Measurements from ENCODE around the gene PSMD11.
"Not testable (repeated sequence)": the region's sequence is repeated elsewhere in the genome, so short reads cannot be mapped to it uniquely, and the experiment has no call there.

Gene PSMD11

DNA sequence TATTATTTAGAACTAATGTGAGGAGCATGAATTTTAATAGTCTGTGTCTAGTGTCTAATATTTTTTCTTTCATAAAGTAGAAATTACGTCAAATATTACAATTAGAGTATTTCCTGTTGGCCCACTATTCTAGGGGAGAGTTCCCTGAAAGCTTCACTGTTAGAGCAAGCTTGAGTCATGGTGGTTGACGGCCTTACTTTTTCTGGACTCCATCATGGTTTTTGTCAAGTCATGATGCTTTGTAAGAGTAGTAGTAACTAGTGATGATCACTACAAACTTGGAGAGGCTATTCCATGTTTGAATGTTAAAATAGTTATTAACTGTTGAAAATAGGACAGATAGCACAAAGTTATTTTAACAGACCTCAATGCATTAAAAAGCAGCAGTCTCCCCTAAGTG lies 1.7 kb downstream of the PSMD11 start:
- Histone ChIP-seq H3K27me3 (ENCODE audit: control insufficient read depth in 1 of 2, insufficient read depth in 2 of 2, low read length in 2 of 2) (no peaks in the 10 kb centered on the region), H3K4me3 (ENCODE audit: low read length in 2 of 2) (peak overlapping the region; percentile 93 to 98), H3K9me3 (ENCODE audit: control insufficient read depth in 2 of 2, low read length in 2 of 2) (no peaks in the 10 kb centered on the region), H3K9ac (ENCODE audit: low read length in 2 of 2) (peak overlapping the region in 1 of 2 donors; percentile 90), H3K36me3 (ENCODE audit: control insufficient read depth in 2 of 2, insufficient read depth in 2 of 2, low read length in 2 of 2) (peaks cover 13 to 16% of the 10 kb centered on the region in 2 donors), H3K27ac (ENCODE audit: low read length) (no peak overlapping the region), H3K4me1 (ENCODE audit: control insufficient read depth, insufficient read depth, low read length) (peaks cover 3% of the 10 kb centered on the region)

DNA sequence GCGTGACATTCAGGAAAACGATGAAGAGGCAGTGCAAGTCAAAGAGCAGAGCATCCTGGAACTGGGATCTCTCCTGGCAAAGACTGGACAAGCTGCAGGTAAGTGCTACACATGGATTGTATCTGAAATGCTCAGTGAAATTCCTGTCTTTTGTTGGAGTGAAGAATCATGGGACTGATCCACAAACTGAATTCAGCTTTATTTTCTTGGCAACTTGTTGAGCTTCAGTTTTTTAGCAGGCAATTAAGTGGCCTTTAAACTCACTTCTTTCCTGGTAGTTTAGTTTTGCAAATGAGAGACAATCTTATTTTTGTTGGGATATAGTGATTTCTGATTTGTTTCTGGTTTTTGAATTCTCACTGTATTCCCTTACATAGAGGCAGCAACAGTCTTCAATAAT lies 2.6 kb downstream of the PSMD11 start:
- Histone ChIP-seq H3K27me3 (ENCODE audit: control insufficient read depth in 1 of 2, insufficient read depth in 2 of 2, low read length in 2 of 2) (no peaks in the 10 kb centered on the region), H3K4me1 (ENCODE audit: control insufficient read depth, insufficient read depth, low read length) (peaks cover 3% of the 10 kb centered on the region), H3K9me3 (ENCODE audit: control insufficient read depth in 2 of 2, low read length in 2 of 2) (no peaks in the 10 kb centered on the region), H3K4me3 (ENCODE audit: low read length in 2 of 2) (no peak overlapping the region), H3K27ac (ENCODE audit: low read length) (no peak overlapping the region), H3K36me3 (ENCODE audit: control insufficient read depth in 2 of 2, insufficient read depth in 2 of 2, low read length in 2 of 2) (peaks cover 17 to 26% of the 10 kb centered on the region in 2 donors), H3K9ac (ENCODE audit: low read length in 2 of 2) (no peak overlapping the region)

DNA sequence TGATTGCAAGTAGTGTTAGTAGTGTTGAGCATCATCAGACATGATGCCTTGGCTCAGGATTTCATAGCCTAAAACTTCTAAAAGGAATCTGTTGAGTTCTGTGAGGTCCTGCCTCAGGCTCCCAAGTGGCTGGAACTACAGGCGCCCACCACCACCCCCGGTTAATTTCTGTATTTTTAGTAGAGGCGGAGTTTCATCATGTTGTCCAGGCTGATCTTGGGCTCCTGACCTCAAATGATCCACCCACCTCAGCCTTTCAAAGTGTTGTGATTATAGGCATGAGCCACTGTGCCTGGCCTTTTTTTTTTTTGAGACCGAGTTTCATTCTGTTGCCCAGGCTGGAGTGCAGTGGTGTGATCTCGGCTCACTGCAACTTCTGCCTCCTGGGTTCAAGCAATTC lies 5.7 kb downstream of the PSMD11 start:
- no peak overlapping the region for H3K9ac ChIP-seq (ENCODE audit: low read length in 2 of 2)
- H3K4me1 ChIP-seq (ENCODE audit: control insufficient read depth, insufficient read depth, low read length), result no peaks in the 10 kb centered on the region
- H3K27ac ChIP-seq (ENCODE audit: low read length), result no peak overlapping the region
- H3K9me3 ChIP-seq (ENCODE audit: control insufficient read depth in 2 of 2, low read length in 2 of 2), result no peaks in the 10 kb centered on the region
- no peaks in the 10 kb centered on the region for H3K27me3 ChIP-seq (ENCODE audit: control insufficient read depth in 1 of 2, insufficient read depth in 2 of 2, low read length in 2 of 2)
- no peak overlapping the region for H3K4me3 ChIP-seq (ENCODE audit: low read length in 2 of 2)
- H3K36me3 ChIP-seq (ENCODE audit: control insufficient read depth in 2 of 2, insufficient read depth in 2 of 2, low read length in 2 of 2), result peaks cover 23 to 45% of the 10 kb centered on the region in 2 donors

DNA sequence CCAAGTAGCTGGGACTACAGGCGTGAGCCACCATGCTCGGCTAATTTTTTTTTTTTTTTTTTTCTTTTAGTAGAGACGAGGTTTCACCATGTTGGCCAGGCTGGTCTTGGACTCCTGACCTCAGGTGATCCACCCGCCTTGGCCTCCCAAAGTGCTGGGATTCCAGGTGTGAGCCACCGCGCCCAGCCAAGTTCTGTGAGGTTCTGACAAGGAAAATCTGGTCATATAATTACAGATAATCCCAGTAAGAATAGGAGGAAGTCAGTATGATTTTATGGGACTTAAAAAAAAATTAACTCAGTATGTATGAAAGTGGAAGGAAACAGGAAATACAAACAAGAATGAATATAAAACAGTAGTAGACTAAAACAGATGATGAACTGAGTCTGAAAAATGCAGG lies 6.1 kb downstream of the PSMD11 start:
- H3K4me3 ChIP-seq (ENCODE audit: low read length in 2 of 2); H3K9ac ChIP-seq (ENCODE audit: low read length in 2 of 2); H3K27me3 ChIP-seq (ENCODE audit: control insufficient read depth in 1 of 2, insufficient read depth in 2 of 2, low read length in 2 of 2); H3K4me1 ChIP-seq (ENCODE audit: control insufficient read depth, insufficient read depth, low read length); H3K27ac ChIP-seq (ENCODE audit: low read length); H3K9me3 ChIP-seq (ENCODE audit: control insufficient read depth in 2 of 2, low read length in 2 of 2): not testable (repeated sequence)
- peaks cover 27 to 49% of the 10 kb centered on the region in 2 donors for H3K36me3 ChIP-seq (ENCODE audit: control insufficient read depth in 2 of 2, insufficient read depth in 2 of 2, low read length in 2 of 2)

DNA sequence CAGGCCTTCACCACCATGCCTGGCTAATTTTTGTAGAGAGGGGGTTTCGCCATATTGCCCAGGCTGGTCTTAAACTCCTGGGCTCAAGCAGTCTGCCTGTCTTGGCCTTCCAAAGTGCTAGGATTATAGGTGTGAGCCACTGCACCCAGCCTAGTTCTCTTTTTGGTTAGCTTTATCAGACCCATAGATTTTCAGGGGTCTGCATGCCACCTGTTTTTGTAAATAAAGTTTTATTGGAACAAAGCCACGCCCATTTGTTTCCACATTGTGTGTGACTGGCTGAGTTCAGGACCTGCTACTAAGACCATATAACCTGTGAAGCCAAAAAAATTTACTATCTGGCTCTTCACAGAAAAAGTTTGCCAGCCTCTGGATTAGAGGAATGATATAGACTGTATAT lies 7.6 kb downstream of the PSMD11 start:
- Histone ChIP-seq H3K36me3 (ENCODE audit: control insufficient read depth in 2 of 2, insufficient read depth in 2 of 2, low read length in 2 of 2) (peaks cover 28 to 49% of the 10 kb centered on the region in 2 donors), H3K4me3 (ENCODE audit: low read length in 2 of 2) (no peak overlapping the region), H3K9ac (ENCODE audit: low read length in 2 of 2) (no peak overlapping the region), H3K27ac (ENCODE audit: low read length) (no peak overlapping the region), H3K4me1 (ENCODE audit: control insufficient read depth, insufficient read depth, low read length) (no peaks in the 10 kb centered on the region), H3K9me3 (ENCODE audit: control insufficient read depth in 2 of 2, low read length in 2 of 2) (no peaks in the 10 kb centered on the region), H3K27me3 (ENCODE audit: control insufficient read depth in 1 of 2, insufficient read depth in 2 of 2, low read length in 2 of 2) (no peaks in the 10 kb centered on the region)

DNA sequence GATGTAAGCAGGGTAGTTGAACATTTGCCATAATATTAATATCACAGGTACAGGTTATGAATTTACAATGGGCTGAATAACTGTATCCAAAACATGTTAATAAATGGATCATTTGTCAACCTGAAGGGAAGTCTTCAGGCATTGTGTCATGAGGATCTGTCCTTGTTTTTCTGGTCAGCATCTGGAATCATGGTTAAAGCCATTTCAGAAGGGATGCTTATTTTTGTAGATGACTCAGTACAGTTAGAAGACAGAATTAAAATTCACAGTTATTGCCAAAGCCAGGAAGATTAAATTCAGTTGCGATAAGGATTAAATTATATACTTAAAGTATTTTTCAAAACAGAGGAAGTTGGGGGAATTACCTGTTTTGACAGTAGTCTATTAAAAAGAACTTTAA lies 8.0 kb downstream of the PSMD11 start:
- H3K27ac ChIP-seq (ENCODE audit: low read length), result no peak overlapping the region
- no peaks in the 10 kb centered on the region for H3K9me3 ChIP-seq (ENCODE audit: control insufficient read depth in 2 of 2, low read length in 2 of 2)
- no peak overlapping the region for H3K4me3 ChIP-seq (ENCODE audit: low read length in 2 of 2)
- peaks cover 26 to 47% of the 10 kb centered on the region in 2 donors for H3K36me3 ChIP-seq (ENCODE audit: control insufficient read depth in 2 of 2, insufficient read depth in 2 of 2, low read length in 2 of 2)
- no peak overlapping the region for H3K9ac ChIP-seq (ENCODE audit: low read length in 2 of 2)
- H3K4me1 ChIP-seq (ENCODE audit: control insufficient read depth, insufficient read depth, low read length), result no peaks in the 10 kb centered on the region
- H3K27me3 ChIP-seq (ENCODE audit: control insufficient read depth in 1 of 2, insufficient read depth in 2 of 2, low read length in 2 of 2), result no peaks in the 10 kb centered on the region

DNA sequence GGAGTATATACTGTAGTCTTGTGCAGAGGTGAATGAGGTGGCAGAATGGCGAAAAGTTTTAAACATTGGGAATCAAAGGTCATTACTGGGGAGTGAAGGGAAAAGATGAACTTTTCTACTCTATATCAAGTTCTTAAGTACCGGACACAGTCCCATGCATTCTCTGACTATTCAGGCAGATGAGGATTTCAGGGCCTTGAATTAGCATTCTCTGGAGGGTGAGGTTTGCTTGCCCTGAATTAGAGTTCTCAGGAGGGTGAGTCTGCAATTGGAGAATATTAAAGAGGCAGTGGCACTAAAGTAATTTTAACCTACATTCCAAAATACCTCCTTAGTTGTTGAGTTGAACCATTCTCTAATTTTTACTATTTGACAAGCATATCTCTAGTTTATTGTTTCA lies 9.1 kb downstream of the PSMD11 start:
- H3K36me3 ChIP-seq (ENCODE audit: control insufficient read depth in 2 of 2, insufficient read depth in 2 of 2, low read length in 2 of 2), result peaks cover 29 to 48% of the 10 kb centered on the region in 2 donors
- H3K9ac ChIP-seq (ENCODE audit: low read length in 2 of 2), result no peak overlapping the region
- H3K4me1 ChIP-seq (ENCODE audit: control insufficient read depth, insufficient read depth, low read length), result no peaks in the 10 kb centered on the region
- H3K27ac ChIP-seq (ENCODE audit: low read length), result no peak overlapping the region
- H3K4me3 ChIP-seq (ENCODE audit: low read length in 2 of 2), result no peak overlapping the region
- no peaks in the 10 kb centered on the region for H3K9me3 ChIP-seq (ENCODE audit: control insufficient read depth in 2 of 2, low read length in 2 of 2)
- no peaks in the 10 kb centered on the region for H3K27me3 ChIP-seq (ENCODE audit: control insufficient read depth in 1 of 2, insufficient read depth in 2 of 2, low read length in 2 of 2)

DNA sequence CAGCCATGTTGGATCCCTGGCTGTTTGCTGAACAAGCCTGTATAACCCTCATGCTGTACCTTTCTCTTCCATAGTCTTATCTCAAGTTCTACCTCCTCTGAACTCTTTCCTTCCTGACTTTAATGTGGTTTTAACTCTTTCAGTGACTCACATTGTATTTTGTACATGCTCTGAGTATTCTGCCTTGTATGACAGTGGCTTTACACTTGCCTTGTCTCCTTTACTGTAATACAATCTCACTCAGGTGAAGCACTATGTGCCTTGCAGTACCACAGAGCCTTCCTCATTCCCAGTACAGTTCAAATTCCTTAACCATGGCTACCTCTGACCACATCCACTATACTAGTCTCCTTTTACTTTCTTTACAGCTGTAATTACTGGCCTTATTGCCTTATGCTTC lies 14.1 kb downstream of the PSMD11 start:
- no peak overlapping the region for H3K4me3 ChIP-seq (ENCODE audit: low read length in 2 of 2)
- H3K36me3 ChIP-seq (ENCODE audit: control insufficient read depth in 2 of 2, insufficient read depth in 2 of 2, low read length in 2 of 2), result peaks cover 35 to 38% of the 10 kb centered on the region in 2 donors
- H3K27ac ChIP-seq (ENCODE audit: low read length), result no peak overlapping the region
- no peak overlapping the region for H3K9ac ChIP-seq (ENCODE audit: low read length in 2 of 2)
- H3K4me1 ChIP-seq (ENCODE audit: control insufficient read depth, insufficient read depth, low read length), result no peaks in the 10 kb centered on the region
- H3K27me3 ChIP-seq (ENCODE audit: control insufficient read depth in 1 of 2, insufficient read depth in 2 of 2, low read length in 2 of 2), result no peaks in the 10 kb centered on the region
- H3K9me3 ChIP-seq (ENCODE audit: control insufficient read depth in 2 of 2, low read length in 2 of 2), result no peaks in the 10 kb centered on the region

DNA sequence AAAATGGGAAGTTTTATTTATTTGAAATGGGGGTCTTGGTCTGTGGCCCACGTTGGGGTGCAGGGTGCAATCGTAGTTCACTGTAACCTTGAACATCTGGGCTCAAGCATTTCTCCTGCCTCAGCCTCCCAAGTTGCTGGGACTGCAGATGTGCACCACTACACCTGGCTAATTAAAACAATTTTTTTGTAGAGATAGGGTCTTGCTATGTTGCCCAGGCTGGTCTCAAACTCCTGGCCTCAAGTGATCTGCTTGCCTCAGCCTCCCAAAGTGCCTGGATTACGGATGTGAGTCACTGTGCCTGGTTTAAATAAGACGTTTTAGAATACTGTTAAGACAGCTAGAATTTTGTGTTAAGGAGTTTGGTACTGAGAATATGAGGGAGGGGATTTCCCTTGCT lies 15.7 kb downstream of the PSMD11 start:
- H3K9ac ChIP-seq (ENCODE audit: low read length in 2 of 2), result no peak overlapping the region
- H3K9me3 ChIP-seq (ENCODE audit: control insufficient read depth in 2 of 2, low read length in 2 of 2), result no peaks in the 10 kb centered on the region
- H3K36me3 ChIP-seq (ENCODE audit: control insufficient read depth in 2 of 2, insufficient read depth in 2 of 2, low read length in 2 of 2), result peaks cover 36 to 38% of the 10 kb centered on the region in 2 donors
- no peaks in the 10 kb centered on the region for H3K4me1 ChIP-seq (ENCODE audit: control insufficient read depth, insufficient read depth, low read length)
- no peak overlapping the region for H3K27ac ChIP-seq (ENCODE audit: low read length)
- no peak overlapping the region for H3K4me3 ChIP-seq (ENCODE audit: low read length in 2 of 2)
- no peaks in the 10 kb centered on the region for H3K27me3 ChIP-seq (ENCODE audit: control insufficient read depth in 1 of 2, insufficient read depth in 2 of 2, low read length in 2 of 2)

DNA sequence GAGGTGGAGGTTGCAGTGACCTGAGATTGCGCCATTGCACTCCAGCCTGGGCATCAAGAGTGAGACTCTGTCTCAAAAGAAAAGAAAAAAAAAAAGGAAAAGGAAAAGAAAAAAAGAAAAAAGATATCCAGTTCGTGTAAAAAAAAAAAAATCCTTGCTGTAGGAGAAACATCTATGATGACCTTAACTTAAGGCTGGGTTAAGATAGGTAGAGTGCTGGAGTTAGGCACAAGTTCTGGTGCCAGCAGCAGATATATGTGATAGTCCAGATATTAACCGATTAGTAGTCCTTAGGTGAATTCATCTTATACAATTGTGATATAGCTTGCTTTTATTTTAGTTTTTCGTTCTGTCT lies 17.2 kb downstream of the PSMD11 start:
- no peak overlapping the region for H3K4me3 ChIP-seq (ENCODE audit: low read length in 2 of 2)
- no peaks in the 10 kb centered on the region for H3K27me3 ChIP-seq (ENCODE audit: control insufficient read depth in 1 of 2, insufficient read depth in 2 of 2, low read length in 2 of 2)
- H3K36me3 ChIP-seq (ENCODE audit: control insufficient read depth in 2 of 2, insufficient read depth in 2 of 2, low read length in 2 of 2), result peaks cover 34% of the 10 kb centered on the region in 2 donors
- H3K9ac ChIP-seq (ENCODE audit: low read length in 2 of 2), result no peak overlapping the region
- H3K27ac ChIP-seq (ENCODE audit: low read length), result no peak overlapping the region
- no peaks in the 10 kb centered on the region for H3K9me3 ChIP-seq (ENCODE audit: control insufficient read depth in 2 of 2, low read length in 2 of 2)
- H3K4me1 ChIP-seq (ENCODE audit: control insufficient read depth, insufficient read depth, low read length), result no peaks in the 10 kb centered on the region

DNA sequence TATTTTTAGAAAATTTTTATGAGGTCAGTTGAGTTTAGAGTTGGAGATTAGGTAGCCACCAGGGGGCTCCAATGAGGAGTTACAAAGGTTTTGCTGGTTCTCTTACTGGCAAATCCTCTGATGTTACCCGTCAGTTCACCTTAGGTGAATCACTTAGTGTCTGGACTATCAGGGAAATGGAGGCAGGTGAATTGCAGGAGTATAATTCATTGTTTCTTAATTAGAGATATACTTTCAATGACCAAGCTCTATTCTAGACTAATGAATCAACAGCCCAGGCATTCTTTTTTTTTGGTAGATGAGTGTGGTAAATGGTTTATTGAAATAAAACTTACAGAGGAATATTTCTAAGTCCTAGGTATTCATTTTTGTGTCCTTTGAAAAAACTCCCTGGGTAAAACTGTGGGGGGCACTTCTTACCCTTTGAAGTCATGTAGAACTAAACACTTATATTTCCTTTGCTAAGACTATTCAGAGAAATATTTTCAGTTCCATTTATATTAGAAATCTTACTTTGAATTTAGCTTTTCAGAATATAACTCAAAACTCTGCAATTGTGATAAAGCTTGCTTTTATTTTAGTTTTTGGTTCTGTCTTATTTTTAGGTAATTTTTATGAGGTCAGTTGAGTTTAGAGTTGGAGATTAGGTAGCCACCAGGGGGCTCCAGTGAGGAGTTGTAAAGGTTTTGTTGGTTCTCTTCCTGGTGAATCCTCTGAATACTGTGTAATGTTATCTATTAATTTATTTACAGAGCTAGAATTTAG lies 17.7 kb downstream of the PSMD11 start:
- H3K9me3 ChIP-seq (ENCODE audit: control insufficient read depth in 2 of 2, low read length in 2 of 2), result no peaks in the 10 kb centered on the region
- peaks cover 34% of the 10 kb centered on the region in 2 donors for H3K36me3 ChIP-seq (ENCODE audit: control insufficient read depth in 2 of 2, insufficient read depth in 2 of 2, low read length in 2 of 2)
- no peak overlapping the region for H3K9ac ChIP-seq (ENCODE audit: low read length in 2 of 2)
- H3K4me3 ChIP-seq (ENCODE audit: low read length in 2 of 2), result no peak overlapping the region
- no peak overlapping the region for H3K27ac ChIP-seq (ENCODE audit: low read length)
- no peaks in the 10 kb centered on the region for H3K27me3 ChIP-seq (ENCODE audit: control insufficient read depth in 1 of 2, insufficient read depth in 2 of 2, low read length in 2 of 2)
- no peaks in the 10 kb centered on the region for H3K4me1 ChIP-seq (ENCODE audit: control insufficient read depth, insufficient read depth, low read length)

Data from stomach smooth muscle (tissue), 2 donors.